ENCODE data around the gene SLC45A3. TPM values are rescaled to one million over a fixed set of nuclear protein-coding genes. Genes with fewer than 3 reads are reported as not detected.

The SLC45A3 gene
- total RNA-seq, 4 donors from 2014 or later: 0.51 to 4.1 (median 1.6) TPM

GRCh38 chr1:205706601-205707502 is 26.5 kb upstream of the SLC45A3 start:
- H3K4me1 ChIP-seq: no peaks in the 10 kb centered on the region
- H3K36me3 ChIP-seq: no peaks in the 10 kb centered on the region
- peak in 1 of 2 donors; percentile 32 for DNase-seq
- H3K27me3 ChIP-seq: no peaks in the 10 kb centered on the region
- TF ChIP-seq POLR2A (IDR thresholded peaks at IDR 0.05): no peak
- TF ChIP-seq, protein P1, sequence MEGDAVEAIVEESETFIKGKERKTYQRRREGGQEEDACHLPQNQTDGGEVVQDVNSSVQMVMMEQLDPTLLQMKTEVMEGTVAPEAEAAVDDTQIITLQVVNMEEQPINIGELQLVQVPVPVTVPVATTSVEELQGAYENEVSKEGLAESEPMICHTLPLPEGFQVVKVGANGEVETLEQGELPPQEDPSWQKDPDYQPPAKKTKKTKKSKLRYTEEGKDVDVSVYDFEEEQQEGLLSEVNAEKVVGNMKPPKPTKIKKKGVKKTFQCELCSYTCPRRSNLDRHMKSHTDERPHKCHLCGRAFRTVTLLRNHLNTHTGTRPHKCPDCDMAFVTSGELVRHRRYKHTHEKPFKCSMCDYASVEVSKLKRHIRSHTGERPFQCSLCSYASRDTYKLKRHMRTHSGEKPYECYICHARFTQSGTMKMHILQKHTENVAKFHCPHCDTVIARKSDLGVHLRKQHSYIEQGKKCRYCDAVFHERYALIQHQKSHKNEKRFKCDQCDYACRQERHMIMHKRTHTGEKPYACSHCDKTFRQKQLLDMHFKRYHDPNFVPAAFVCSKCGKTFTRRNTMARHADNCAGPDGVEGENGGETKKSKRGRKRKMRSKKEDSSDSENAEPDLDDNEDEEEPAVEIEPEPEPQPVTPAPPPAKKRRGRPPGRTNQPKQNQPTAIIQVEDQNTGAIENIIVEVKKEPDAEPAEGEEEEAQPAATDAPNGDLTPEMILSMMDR (IDR thresholded peaks at IDR 0.05): no peak
- H3K27ac ChIP-seq: peak overlapping the region in 1 of 2 donors; percentile 45
- no peak overlapping the region for H3K4me3 ChIP-seq
- intact Hi-C loops (cut with DNase I; ENCODE audit: low total_unique reads): no loop called here
- no peaks in the 10 kb centered on the region for H3K9me3 ChIP-seq

- intact Hi-C loops (cut with DNase I; ENCODE audit: low total_unique reads): no loop called here
- H3K36me3 ChIP-seq: no peaks in the 10 kb centered on the region
Observed at GRCh38 chr1:205704903-205705302, 24.6 kb upstream of the SLC45A3 start.

DNA sequence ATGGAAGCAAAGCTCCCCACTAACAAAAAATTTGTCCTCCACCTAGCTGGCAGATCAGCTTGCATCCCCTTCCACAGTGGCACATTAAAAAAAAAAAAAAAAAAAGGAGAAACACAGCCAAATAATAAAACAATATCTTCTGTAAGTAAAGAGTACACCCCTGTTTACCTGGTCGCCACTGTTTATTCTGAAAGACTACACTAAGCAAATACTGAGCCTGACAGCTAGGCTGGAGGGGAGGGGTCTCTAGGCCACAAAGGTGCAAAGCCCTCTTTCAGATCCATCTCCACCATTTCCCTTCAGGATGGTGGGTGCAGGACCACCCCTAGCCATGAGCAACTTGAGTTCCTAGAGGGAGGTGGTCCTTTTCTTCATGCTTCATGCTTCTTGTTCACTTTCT is 22.8 kb upstream of the SLC45A3 start:
- Histone ChIP-seq H3K4me1 (no peaks in the 10 kb centered on the region), H3K9me3 (no peaks in the 10 kb centered on the region), H3K4me3 (no peak overlapping the region), H3K27me3 (no peaks in the 10 kb centered on the region), H3K27ac (no peak overlapping the region), H3K36me3 (no peaks in the 10 kb centered on the region)
- intact Hi-C loops (cut with DNase I; ENCODE audit: low total_unique reads): no loop called here
- no peak for DNase-seq
- TF ChIP-seq, protein P1 (IDR thresholded peaks at IDR 0.05): no peak
- TF ChIP-seq POLR2A (IDR thresholded peaks at IDR 0.05): no peak

More at GRCh38 chr1:205704903-205705302, 24.6 kb upstream of the SLC45A3 start:
- TF ChIP-seq, protein P1 (IDR thresholded peaks at IDR 0.05): no peak
- no peak for TF ChIP-seq POLR2A (IDR thresholded peaks at IDR 0.05)
- DNase-seq: no peak
- H3K27ac ChIP-seq: peak overlapping the region in 1 of 2 donors; percentile 47
- H3K4me1 ChIP-seq: no peaks in the 10 kb centered on the region
- H3K9me3 ChIP-seq: no peaks in the 10 kb centered on the region
- no peaks in the 10 kb centered on the region for H3K27me3 ChIP-seq
- H3K4me3 ChIP-seq: no peak overlapping the region

DNA sequence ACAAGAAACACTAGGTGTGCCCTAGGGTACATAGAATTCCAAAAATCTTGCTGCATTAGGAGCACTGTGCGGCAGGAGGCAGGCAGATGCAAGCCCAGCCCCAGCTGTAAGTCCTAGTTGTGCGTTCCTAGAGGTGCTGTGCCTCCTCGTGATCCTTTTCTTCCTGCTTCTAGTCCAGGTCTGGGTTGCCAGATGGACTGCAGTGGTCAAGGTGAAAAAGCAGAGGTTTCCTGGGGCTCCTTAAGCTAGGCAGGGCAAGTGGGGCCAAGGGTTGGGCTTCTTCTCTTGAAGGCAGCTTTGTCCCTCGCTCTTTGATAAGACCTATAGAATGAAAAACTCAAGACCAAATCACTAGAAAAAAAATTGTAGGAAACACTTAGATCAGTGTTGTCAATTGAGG is 21.6 kb upstream of the SLC45A3 start:
- no peaks in the 10 kb centered on the region for H3K27me3 ChIP-seq
- DNase-seq: no peak
- no peaks in the 10 kb centered on the region for H3K4me1 ChIP-seq
- no peak overlapping the region for H3K27ac ChIP-seq
- no peak overlapping the region for H3K4me3 ChIP-seq
- no peaks in the 10 kb centered on the region for H3K36me3 ChIP-seq
- H3K9me3 ChIP-seq: no peaks in the 10 kb centered on the region
- TF ChIP-seq, protein P1 (IDR thresholded peaks at IDR 0.05): no peak
- TF ChIP-seq POLR2A (IDR thresholded peaks at IDR 0.05): no peak
- intact Hi-C loops (cut with DNase I; ENCODE audit: low total_unique reads): no loop called here

- no peaks in the 10 kb centered on the region for H3K27me3 ChIP-seq
- DNase-seq: no peak
- no peaks in the 10 kb centered on the region for H3K9me3 ChIP-seq
- H3K4me3 ChIP-seq: no peak overlapping the region
- intact Hi-C loops (cut with DNase I; ENCODE audit: low total_unique reads): no loop called here
- no peaks in the 10 kb centered on the region for H3K36me3 ChIP-seq
- H3K4me1 ChIP-seq: no peaks in the 10 kb centered on the region
- no peak overlapping the region for H3K27ac ChIP-seq
- TF ChIP-seq POLR2A (IDR thresholded peaks at IDR 0.05): no peak
- TF ChIP-seq, protein P1 (IDR thresholded peaks at IDR 0.05): no peak
Observed at GRCh38 chr1:205701420-205701819, 21.1 kb upstream of the SLC45A3 start.
